ENCODE results near the gene EYS. TPM values are rescaled to one million over a fixed set of nuclear protein-coding genes. Genes with fewer than 3 reads are reported as not detected.

EYS gene
- total and polyA plus RNA-seq, 2 of the 13 experiments (the other 11 are each of a cell fraction or from before 2014, with no cell fraction given): 0.04 to 0.07 TPM

DNA sequence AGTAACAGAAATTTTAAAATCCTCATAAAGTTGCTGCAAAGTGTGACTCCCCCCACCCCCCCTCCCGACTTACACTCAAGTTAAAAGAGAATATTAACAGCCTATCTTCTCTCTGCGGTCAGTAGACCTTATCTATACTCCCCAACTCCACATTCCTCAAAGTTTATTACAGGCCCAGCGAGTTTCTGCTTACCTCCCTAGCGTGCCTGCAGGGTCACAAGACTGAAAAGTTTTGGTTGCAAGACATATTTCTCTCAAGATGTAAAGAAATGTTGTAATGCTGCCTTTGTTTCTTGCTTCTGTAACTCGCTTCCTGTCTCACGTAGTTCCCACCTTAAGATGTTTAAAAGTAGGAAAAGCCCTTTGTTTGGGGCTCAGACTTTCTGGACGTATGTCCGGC, 1371.8 kb downstream of the EYS start:
- Histone ChIP-seq H2AFZ (ENCODE audit: low read length) (no peak overlapping the region), H3K9me3 (ENCODE audit: low read length) (no peaks in the 10 kb centered on the region), H3K4me2 (ENCODE audit: low read depth, low read length) (no peak overlapping the region), H3K36me3 (replicated peaks in 1 of 2; ENCODE audit: control insufficient read depth in 1 of 2, insufficient read depth in 2 of 2, low read length in 2 of 2) (no peaks in the 10 kb centered on the region), H3K9ac (ENCODE audit: insufficient read depth, low read depth, low read length) (no peak overlapping the region), H3K4me3 (replicated peaks in 1 of 3; ENCODE audit: insufficient read depth in 1 of 3, low read depth in 2 of 3, low read length in 3 of 3) (no peak overlapping the region), H3K79me2 (ENCODE audit: insufficient read depth, low read length) (no peaks in the 10 kb centered on the region), H3K4me1 (ENCODE audit: insufficient read depth, low read length) (no peaks in the 10 kb centered on the region), H3K27ac (ENCODE audit: extremely low read length, insufficient read depth, low read length) (no peak overlapping the region), H4K20me1 (ENCODE audit: insufficient read depth, low read length) (no peaks in the 10 kb centered on the region), H3K27me3 (ENCODE audit: control insufficient read depth in 1 of 2, insufficient read depth in 2 of 2, low read length in 2 of 2) (no peaks in the 10 kb centered on the region)
- DNase-seq (ENCODE audit: low spot score): no peak
- CTCF ChIA-PET (ENCODE audit: low intra/inter-chr PET ratio, low total read pairs): interaction anchor here (1.2 kb wide), 1 partner anchor 412 kb away, joined by 5 read pairs; no protein-coding TSS in a partner anchor
- FAIRE-seq: no peak
- TF ChIP-seq ZNF33A (CRISPR knock-in tag; IDR thresholded peaks at IDR 0.05; ENCODE audit: borderline replicate concordance): no peak
- TF ChIP-seq ZC3H13 (CRISPR knock-in tag; IDR thresholded peaks at IDR 0.05): no peak
- no peak for TF ChIP-seq AGO2 (optimal IDR thresholded peaks at IDR 0.05; ENCODE audit: low read depth, low read length)
- no peak for TF ChIP-seq MATR3 (CRISPR knock-in tag; IDR thresholded peaks at IDR 0.05)
- TF ChIP-seq CCDC6 (CRISPR knock-in tag; IDR thresholded peaks at IDR 0.05): no peak
- no peak for TF ChIP-seq MIER2 (CRISPR knock-in tag; IDR thresholded peaks at IDR 0.05)
- TF ChIP-seq, protein P1, sequence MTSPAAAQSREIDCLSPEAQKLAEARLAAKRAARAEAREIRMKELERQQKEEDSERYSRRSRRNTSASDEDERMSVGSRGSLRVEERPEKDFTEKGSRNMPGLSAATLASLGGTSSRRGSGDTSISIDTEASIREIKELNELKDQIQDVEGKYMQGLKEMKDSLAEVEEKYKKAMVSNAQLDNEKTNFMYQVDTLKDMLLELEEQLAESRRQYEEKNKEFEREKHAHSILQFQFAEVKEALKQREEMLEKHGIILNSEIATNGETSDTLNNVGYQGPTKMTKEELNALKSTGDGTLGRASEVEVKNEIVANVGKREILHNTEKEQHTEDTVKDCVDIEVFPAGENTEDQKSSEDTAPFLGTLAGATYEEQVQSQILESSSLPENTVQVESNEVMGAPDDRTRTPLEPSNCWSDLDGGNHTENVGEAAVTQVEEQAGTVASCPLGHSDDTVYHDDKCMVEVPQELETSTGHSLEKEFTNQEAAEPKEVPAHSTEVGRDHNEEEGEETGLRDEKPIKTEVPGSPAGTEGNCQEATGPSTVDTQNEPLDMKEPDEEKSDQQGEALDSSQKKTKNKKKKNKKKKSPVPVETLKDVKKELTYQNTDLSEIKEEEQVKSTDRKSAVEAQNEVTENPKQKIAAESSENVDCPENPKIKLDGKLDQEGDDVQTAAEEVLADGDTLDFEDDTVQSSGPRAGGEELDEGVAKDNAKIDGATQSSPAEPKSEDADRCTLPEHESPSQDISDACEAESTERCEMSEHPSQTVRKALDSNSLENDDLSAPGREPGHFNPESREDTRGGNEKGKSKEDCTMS (CRISPR knock-in tag; conservative IDR thresholded peaks at IDR 0.05): no peak
- TF ChIP-seq, protein P2, sequence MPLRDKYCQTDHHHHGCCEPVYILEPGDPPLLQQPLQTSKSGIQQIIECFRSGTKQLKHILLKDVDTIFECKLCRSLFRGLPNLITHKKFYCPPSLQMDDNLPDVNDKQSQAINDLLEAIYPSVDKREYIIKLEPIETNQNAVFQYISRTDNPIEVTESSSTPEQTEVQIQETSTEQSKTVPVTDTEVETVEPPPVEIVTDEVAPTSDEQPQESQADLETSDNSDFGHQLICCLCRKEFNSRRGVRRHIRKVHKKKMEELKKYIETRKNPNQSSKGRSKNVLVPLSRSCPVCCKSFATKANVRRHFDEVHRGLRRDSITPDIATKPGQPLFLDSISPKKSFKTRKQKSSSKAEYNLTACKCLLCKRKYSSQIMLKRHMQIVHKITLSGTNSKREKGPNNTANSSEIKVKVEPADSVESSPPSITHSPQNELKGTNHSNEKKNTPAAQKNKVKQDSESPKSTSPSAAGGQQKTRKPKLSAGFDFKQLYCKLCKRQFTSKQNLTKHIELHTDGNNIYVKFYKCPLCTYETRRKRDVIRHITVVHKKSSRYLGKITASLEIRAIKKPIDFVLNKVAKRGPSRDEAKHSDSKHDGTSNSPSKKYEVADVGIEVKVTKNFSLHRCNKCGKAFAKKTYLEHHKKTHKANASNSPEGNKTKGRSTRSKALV (CRISPR knock-in tag; IDR thresholded peaks at IDR 0.05): no peak
- TF ChIP-seq EEA1 (CRISPR knock-in tag; IDR thresholded peaks at IDR 0.05; ENCODE audit: borderline replicate concordance): no peak
- TF ChIP-seq ZNF251 (CRISPR knock-in tag; IDR thresholded peaks at IDR 0.05): no peak
- TF ChIP-seq, protein P3, sequence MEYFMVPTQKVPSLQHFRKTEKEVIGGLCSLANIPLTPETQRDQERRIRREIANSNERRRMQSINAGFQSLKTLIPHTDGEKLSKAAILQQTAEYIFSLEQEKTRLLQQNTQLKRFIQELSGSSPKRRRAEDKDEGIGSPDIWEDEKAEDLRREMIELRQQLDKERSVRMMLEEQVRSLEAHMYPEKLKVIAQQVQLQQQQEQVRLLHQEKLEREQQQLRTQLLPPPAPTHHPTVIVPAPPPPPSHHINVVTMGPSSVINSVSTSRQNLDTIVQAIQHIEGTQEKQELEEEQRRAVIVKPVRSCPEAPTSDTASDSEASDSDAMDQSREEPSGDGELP (IDR thresholded peaks at IDR 0.05; ENCODE audit: borderline replicate concordance, low read depth): no peak
- TF ChIP-seq ZNF879 (CRISPR knock-in tag; IDR thresholded peaks at IDR 0.05): no peak
- TF ChIP-seq HES4 (CRISPR knock-in tag; IDR thresholded peaks at IDR 0.05; ENCODE audit: borderline replicate concordance): no peak
- no peak for TF ChIP-seq NPAS2 (CRISPR knock-in tag; IDR thresholded peaks at IDR 0.05; ENCODE audit: borderline replicate concordance)
- no peak for TF ChIP-seq NR2F2 (IDR thresholded peaks at IDR 0.05; ENCODE audit: borderline replicate concordance, low read depth)
- TF ChIP-seq ZFP41 (CRISPR knock-in tag; IDR thresholded peaks at IDR 0.05; ENCODE audit: borderline replicate concordance): no peak
- intact Hi-C loops (cut with micrococcal nuclease; ENCODE audit: unreplicated experiment) (no loop called here), in situ Hi-C loops (cut with HindIII; ENCODE audit: extremely low pct_ligation_motif_present, low pct_unique_long_range_greater_than_20kb) (no loop called here)
- WGBS (ENCODE audit: low lambda C conversion rate): 21% methylated on average over 8 of the region's 8 CpGs
- no TSS peak for BruUV-seq (replicated peaks)
- no peak for ATAC-seq
- POLR2A ChIA-PET: no interaction called here

All from HepG2 (cell line).